Stimulated activated CD4-positive, alpha-beta T cell treated with anti-CD3 and anti-CD28 coated beads, TNF-alpha, amount 100 ng/mL, for 48 hours (primary cell): Measurements from ENCODE around the gene PCSK7.

ENCODE experiments used
- DNase-seq, 3 donors: peaks; one replicate each; pipeline ENCODE4 v3.0.0-alpha.2; 2020; ENCODE audit warnings: low read depth in 3 of 3

PCSK7 gene

DNA sequence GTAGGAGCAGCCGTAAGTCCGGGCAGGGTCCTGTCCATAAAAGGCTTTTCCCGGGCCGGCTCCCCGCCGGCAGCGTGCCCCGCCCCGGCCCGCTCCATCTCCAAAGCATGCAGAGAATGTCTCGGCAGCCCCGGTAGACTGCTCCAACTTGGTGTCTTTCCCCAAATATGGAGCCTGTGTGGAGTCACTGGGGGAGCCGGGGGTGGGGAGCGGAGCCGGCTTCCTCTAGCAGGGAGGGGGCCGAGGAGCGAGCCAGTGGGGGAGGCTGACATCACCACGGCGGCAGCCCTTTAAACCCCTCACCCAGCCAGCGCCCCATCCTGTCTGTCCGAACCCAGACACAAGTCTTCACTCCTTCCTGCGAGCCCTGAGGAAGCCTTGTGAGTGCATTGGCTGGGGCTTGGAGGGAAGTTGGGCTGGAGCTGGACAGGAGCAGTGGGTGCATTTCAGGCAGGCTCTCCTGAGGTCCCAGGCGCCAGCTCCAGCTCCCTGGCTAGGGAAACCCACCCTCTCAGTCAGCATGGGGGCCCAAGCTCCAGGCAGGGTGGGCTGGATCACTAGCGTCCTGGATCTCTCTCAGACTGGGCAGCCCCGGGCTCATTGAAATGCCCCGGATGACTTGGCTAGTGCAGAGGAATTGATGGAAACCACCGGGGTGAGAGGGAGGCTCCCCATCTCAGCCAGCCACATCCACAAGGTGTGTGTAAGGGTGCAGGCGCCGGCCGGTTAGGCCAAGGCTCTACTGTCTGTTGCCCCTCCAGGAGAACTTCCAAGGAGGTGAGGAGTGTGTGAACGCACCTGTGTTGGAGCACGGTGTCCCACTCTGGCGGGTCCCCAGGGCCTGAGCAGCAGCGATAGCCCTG lies 32.6 kb downstream of the PCSK7 start, which contains the start of gene TAGLN:
TSS of gene TAGLN (plus strand) at position 318 of the 863 bp plus-strand sequence. CDS start 3,644 bp downstream, outside the sequence.
- DNase-seq, result no peak

- no peak for DNase-seq
Observed at GRCh38 chr11:117198613-117199012, 33.3 kb downstream of the PCSK7 start.

DNA sequence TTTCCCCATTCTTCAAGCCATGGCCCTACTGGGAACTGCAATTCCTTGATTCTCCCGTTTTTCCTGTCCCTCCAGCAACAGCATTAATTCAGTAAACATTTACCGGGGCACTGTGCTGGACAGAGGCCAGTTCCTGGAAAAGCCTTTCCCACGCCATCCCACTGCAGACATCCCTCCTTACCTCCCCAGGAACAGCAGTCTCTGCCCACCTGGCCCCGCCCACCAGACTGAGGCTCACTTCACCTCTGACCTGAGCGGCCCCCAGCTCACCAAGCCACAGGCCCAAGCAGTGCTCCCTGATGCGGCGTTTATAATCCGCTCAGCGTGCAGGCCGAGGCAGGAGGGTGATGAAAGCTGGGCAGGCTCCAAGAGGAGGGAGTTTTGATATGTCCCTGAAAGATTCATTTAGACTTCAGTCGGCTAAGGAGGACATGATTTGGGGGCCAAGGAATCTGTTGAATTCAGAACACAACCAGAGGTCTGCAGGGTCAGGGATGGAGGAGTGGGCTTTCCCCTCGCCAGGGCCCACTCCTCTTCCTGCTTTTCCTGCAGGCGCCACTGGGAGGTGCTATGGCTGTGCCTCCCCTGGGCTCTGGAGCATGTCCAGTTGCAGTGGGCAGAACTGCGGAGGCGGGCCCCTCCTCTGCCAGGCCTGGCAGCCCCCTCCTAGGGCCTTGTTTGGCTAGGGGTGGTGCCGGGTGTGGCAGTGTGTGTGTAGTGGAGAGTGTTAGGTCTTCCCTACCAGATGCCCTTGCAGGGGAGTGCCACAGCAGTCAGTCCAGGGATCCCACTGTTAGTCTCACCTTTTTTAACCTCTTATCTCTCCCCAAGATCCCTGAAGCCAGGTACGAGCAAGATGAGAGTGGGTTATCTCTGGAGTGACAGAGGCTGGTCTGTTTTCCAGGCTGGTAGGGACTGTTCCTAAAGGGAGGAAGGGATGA lies 34.1 kb downstream of the PCSK7 start:
- DNase-seq, result no peak

GRCh38 chr11:117197006-117197405 lies 34.9 kb downstream of the PCSK7 start:
- DNase-seq, result no peak

DNA sequence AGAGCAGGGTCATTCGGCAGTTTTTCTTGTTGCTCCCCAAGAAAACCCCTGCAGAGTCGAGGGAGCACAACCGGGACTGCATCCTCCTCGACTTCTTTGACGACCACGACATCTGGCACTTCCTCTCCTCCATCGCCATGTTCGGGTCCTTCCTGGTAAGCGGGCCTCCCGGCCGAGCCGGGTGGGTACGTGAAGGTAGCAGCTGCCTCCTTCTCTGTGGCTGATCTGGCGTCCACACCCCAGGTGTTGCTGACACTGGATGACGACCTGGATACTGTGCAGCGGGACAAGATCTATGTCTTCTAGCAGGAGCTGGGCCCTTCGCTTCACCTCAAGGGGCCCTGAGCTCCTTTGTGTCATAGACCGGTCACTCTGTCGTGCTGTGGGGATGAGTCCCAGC lies 36.1 kb downstream of the PCSK7 start:
- no peak for DNase-seq

DNA sequence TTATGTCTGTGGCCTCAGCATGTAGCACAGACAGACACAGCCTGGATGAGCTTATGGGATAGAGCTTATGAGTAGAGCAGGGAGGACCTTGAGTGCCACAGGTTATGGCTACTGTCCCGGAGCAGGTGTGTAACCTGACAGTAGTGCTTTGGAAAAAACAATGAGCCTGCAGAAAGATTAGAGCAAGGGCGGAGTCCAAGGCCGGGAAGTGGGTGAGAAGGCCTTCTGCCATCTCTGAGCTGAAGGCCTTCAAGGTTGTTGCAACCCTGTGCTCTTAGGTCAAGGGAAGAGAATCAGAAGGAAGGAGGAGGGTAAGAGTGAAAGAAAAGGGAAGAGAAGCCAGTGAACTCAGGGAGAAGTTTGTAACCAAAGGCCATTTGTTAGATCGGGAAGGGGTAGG lies 36.6 kb downstream of the PCSK7 start:
- DNase-seq, result no peak

- no peak for DNase-seq
Observed at GRCh38 chr11:117194267-117194666, 37.6 kb downstream of the PCSK7 start.

DNA sequence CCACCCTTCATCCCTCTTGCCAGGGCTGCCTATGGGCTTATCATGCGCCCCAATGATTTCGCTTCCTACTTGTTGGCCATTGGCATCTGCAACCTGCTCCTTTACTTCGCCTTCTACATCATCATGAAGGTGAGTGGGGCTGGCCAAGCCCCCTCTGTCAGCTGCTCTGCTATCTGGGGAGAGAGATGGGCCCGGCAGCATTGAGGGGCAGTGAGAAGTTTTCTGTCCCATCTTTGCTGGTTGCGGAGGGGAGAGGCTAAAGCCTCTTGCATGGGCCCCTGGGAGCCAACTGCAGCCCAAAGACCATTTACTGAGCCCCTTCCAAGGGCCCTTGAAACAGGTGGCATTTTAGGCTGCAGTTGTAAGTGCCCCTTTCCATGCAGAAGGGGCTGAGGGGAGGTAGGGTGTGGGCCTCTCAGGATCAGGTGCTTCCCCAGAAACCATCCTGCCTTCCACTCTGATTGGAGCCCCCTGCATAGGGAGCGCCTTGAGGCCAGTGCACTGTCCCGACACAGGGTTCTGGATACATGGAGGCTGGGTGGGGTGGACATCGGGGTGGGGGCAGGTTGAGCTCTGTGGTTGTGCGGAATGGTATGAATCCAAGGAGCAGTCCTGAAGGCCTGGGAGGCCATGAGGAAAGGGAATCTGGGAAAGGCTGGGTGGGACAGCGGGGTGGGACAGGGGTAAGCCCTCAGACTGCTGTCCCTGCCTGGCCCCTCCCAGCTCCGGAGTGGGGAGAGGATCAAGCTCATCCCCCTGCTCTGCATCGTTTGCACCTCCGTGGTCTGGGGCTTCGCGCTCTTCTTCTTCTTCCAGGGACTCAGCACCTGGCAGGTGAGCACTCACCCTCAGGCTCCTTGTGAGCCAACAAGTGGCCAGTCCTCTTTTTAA lies 38.5 kb downstream of the PCSK7 start:
- DNase-seq, result no peak

- DNase-seq, result no peak
Observed at GRCh38 chr11:117192401-117192875, 39.4 kb downstream of the PCSK7 start.

DNA sequence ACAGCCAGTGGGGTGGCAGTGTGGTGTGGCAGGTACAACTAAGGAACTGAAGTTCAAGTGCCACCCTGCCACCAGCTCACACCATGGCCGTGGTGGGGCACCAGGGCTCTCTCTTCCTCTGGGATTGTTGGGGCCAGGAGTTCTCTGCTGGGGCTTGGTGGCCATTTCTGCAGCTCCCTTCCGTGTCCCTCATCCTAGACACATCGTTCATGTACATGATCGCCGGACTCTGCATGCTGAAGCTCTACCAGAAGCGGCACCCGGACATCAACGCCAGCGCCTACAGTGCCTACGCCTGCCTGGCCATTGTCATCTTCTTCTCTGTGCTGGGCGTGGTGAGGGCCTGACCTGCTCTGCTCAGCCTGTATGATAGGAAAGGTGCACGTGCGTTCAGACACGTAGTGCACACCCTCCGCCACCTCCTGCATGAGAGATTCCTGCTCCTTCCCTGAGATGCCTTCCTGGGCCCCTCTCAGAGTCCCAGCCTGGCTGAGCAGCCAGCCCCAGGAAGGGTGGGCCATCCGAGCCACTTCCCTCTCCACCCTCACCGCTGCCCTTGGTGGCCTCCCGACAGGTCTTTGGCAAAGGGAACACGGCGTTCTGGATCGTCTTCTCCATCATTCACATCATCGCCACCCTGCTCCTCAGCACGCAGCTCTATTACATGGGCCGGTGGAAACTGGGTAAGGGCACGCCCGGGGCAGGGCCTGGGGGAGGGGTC lies 40.0 kb downstream of the PCSK7 start:
- DNase-seq, result no peak

GRCh38 chr11:117189941-117190544 lies 41.8 kb downstream of the PCSK7 start:
- no peak for DNase-seq

- no peak for DNase-seq
Observed at GRCh38 chr11:117189191-117189940, 42.5 kb downstream of the PCSK7 start.

DNA sequence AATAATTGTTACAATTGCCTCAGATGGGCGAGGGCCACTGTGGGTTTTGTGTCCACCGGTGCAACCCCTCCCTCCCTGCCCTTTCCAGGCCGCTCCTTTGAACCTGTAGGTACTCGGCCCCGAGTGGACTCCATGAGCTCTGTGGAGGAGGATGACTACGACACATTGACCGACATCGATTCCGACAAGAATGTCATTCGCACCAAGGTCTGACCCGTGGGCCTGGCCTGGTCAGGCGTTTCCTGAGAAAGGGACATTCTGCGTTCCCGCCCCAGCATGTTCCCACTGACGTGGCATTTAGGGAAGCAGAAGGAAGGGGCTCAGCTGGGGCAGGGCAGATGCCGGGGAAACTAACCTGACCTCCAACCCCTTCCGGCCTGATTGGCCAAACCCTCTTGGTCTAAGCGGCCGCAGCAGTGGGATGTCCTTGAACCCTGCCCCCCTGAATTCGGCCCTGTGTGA lies 43.2 kb downstream of the PCSK7 start:
- DNase-seq, result no peak

DNA sequence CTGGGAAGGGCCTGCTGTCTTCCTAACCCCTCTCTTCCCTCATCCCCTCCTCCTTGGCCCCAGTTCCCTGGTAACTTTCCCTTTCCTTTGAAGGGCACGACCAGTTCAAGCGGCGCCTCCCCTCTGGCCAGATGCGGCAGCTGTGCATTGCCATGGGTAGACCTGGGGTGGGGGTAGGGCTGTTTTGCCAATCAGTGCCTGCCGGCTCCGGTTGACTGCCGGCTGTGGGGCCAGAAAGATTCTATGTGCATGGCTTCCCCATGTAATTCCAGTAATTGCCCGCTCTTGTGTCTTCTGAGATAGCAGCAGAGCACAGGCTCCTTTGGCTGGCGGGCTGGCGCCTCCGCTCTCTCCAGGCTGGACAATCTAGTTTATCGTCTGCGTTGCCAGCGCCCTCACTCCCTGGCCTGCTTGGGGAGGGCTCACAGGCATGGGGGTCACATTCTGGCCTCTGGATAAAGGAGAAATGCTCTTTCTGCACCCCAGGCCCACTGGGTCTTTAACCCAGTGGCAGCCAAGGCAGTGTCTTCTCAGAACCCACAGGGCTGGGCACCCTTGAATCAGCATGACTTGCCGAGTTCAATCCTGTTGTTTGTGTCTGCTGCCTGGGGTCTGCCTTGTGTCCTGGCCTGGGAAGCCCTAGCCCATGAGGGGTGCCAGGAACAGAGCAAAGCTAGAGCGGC lies 43.9 kb downstream of the PCSK7 start:
- no peak for DNase-seq

GRCh38 chr11:117187428-117187798 lies 44.5 kb downstream of the PCSK7 start:
- DNase-seq, result no peak

GRCh38 chr11:117187007-117187406 lies 44.9 kb downstream of the PCSK7 start:
- no peak for DNase-seq

GRCh38 chr11:117186431-117186761 lies 45.5 kb downstream of the PCSK7 start:
- no peak for DNase-seq

DNA sequence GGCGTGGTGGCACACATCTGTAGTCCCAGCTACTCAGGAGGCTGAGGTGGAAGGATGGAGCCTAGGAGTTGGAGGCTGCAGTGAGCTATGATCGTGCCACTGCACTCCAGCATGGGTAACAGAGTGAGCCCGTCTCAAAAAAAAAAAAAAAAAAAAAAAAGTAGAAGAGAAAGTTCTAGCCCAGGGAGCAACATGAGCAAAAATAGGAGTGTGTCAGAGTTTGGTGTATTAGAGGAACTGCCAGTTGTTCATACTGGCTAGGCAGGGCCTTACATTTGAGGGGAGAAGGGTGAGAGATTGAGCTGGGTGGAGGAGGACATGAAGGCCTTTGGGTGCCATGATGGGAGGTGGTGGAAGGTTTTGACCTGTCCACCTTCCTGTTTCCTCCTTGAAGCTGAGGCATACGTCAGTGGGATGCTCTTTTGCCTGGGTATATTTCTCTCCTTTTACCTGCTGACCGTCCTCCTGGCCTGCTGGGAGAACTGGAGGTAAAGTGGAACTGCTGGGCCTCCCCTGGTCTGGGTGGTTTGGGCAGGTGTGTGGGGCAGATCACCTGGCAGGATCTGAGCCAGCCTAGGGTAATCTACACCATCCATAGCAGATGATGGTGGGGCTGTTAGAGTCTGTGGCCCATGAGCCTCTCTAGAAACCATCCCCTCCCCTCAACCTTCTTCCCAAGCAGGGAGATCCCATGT lies 46.0 kb downstream of the PCSK7 start:
- no peak for DNase-seq
